ENCODE data around the gene KCNH1.

KCNH1 gene

DNA sequence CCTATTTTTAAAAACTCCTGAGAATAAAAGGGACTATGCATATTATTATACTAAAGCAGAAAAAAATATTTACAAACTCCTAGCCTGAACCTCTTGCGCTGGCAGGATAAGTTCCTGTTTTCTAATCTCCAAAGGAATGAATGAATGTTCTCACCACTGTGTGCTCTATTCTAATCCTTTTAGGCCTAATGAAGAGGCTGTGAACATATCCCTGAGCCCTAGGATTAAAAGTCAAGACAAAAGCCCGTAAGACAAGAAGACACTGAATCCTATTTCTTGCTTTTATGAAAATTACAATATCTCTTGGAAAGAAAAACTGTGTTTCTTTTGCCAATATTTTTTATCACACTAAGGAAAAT is 487.7 kb downstream of the KCNH1 start:
- Histone ChIP-seq H2AK5ac (ENCODE audit: low read length) (no peak overlapping the region), H3K56ac (ENCODE audit: low read length) (no peak overlapping the region), H2BK120ac (ENCODE audit: low read depth, low read length) (no peak overlapping the region), H4K8ac (ENCODE audit: low read depth, low read length) (no peak overlapping the region), H3K27ac (ENCODE audit: low read depth, low read length) (no peak overlapping the region), H2BK15ac (replicated peaks; ENCODE audit: low read depth) (no peak overlapping the region), H3K27me3 (ENCODE audit: insufficient read depth, low read length, poor library complexity) (no peaks in the 10 kb centered on the region), H3K4ac (ENCODE audit: low read depth, low read length) (no peak overlapping the region), H3K9ac (ENCODE audit: low read length) (no peak overlapping the region), H3K36me3 (ENCODE audit: control insufficient read depth, insufficient read depth, low read length) (no peaks in the 10 kb centered on the region), H4K5ac (ENCODE audit: low read length) (no peak overlapping the region), H3K18ac (ENCODE audit: low read length) (no peak overlapping the region), H3K79me2 (ENCODE audit: control insufficient read depth, insufficient read depth, low read length) (no peaks in the 10 kb centered on the region), H3K23ac (ENCODE audit: low read length) (no peak overlapping the region), H3K4me1 (ENCODE audit: control insufficient read depth, low read depth, low read length) (no peaks in the 10 kb centered on the region), H3K4me3 (ENCODE audit: low read length) (no peak overlapping the region), H2BK5ac (ENCODE audit: low read length) (no peak overlapping the region), H3K79me1 (ENCODE audit: low read length) (no peaks in the 10 kb centered on the region), H3K4me2 (ENCODE audit: low read length) (no peak overlapping the region)
- DNase-seq = peak; percentile 53
- no CpG with 5 or more reads among the region's 2 CpGs for WGBS (ENCODE audit: extremely low coverage, insufficient coverage, low lambda C conversion rate)

DNA sequence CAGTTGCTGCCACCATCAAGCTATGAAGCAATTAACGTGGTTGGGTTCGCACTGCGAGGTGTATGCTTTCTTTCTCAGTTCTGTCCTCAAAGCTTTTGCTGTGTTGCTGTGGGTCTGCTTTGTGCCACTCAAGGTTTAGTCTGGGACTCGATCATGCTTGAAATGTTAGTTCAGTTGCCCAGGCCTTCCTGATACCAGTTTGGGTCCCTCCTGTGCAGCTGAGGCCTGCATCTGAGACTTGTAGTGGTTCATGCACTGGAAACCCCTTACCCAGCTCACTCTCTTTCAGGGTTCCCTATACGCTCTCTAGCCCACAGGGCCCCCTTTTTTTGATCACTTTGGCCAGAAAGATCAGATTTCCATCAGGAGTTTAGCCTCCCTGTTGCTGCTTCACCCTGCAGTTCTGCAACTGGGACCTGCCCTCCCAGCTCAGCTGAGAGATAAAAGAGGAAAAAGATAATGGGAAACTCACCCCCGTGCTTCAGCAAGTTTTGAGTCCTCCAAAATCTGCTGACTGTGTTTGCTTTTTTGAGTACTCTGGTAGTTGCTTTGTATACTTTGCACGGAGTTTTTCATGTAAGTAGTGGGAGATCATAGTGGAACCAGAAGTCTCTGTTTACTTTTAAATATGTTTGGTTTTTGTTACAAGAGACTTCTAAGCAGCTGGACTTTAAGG is 488.2 kb downstream of the KCNH1 start:
- Histone ChIP-seq H3K9ac (ENCODE audit: low read length) (no peak overlapping the region), H2BK120ac (ENCODE audit: low read depth, low read length) (no peak overlapping the region), H2AK5ac (ENCODE audit: low read length) (no peak overlapping the region), H3K4me2 (ENCODE audit: low read length) (no peak overlapping the region), H3K79me2 (ENCODE audit: control insufficient read depth, insufficient read depth, low read length) (no peaks in the 10 kb centered on the region), H3K4me1 (ENCODE audit: control insufficient read depth, low read depth, low read length) (no peaks in the 10 kb centered on the region), H3K27ac (ENCODE audit: low read depth, low read length) (no peak overlapping the region), H3K36me3 (ENCODE audit: control insufficient read depth, insufficient read depth, low read length) (no peaks in the 10 kb centered on the region), H3K4ac (ENCODE audit: low read depth, low read length) (peak overlapping the region; percentile 7), H3K4me3 (ENCODE audit: low read length) (no peak overlapping the region), H3K18ac (ENCODE audit: low read length) (no peak overlapping the region), H3K23ac (ENCODE audit: low read length) (no peak overlapping the region), H2BK15ac (replicated peaks; ENCODE audit: low read depth) (no peak overlapping the region), H3K79me1 (ENCODE audit: low read length) (no peaks in the 10 kb centered on the region), H2BK5ac (ENCODE audit: low read length) (no peak overlapping the region), H4K5ac (ENCODE audit: low read length) (no peak overlapping the region), H3K56ac (ENCODE audit: low read length) (no peak overlapping the region), H3K27me3 (ENCODE audit: insufficient read depth, low read length, poor library complexity) (no peaks in the 10 kb centered on the region), H4K8ac (ENCODE audit: low read depth, low read length) (no peak overlapping the region)
- DNase-seq = no peak
- no CpG with 5 or more reads among the region's 7 CpGs for WGBS (ENCODE audit: extremely low coverage, insufficient coverage, low lambda C conversion rate)

DNA sequence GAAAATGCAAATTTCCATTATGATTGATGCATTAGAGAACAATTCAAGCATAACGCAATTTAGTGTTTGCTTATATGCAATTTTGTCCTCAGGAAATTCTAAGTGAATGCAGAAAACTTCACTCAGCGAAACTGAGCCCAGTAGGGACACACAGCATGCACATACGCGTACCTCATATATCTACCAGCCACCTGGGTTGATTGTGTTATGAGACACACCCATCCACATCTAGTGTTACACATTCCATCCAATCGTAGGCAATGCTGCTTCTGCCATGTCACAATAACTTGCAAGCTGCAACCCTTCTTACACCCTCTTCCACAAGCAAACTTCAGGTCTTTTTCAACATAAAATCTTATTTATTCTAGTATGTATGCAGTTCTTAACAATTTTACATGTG is 492.4 kb downstream of the KCNH1 start:
- H2AK5ac ChIP-seq (ENCODE audit: low read length) = no peak overlapping the region
- H4K8ac ChIP-seq (ENCODE audit: low read depth, low read length) = no peak overlapping the region
- no peak overlapping the region for H2BK5ac ChIP-seq (ENCODE audit: low read length)
- no peak for DNase-seq
- H3K56ac ChIP-seq (ENCODE audit: low read length) = no peak overlapping the region
- no peak overlapping the region for H3K4ac ChIP-seq (ENCODE audit: low read depth, low read length)
- no peak overlapping the region for H3K18ac ChIP-seq (ENCODE audit: low read length)
- no peak overlapping the region for H3K4me3 ChIP-seq (ENCODE audit: low read length)
- H3K4me1 ChIP-seq (ENCODE audit: control insufficient read depth, low read depth, low read length) = no peaks in the 10 kb centered on the region
- no peak overlapping the region for H3K9ac ChIP-seq (ENCODE audit: low read length)
- no peak overlapping the region for H2BK15ac ChIP-seq (replicated peaks; ENCODE audit: low read depth)
- H3K27ac ChIP-seq (ENCODE audit: low read depth, low read length) = no peak overlapping the region
- H3K4me2 ChIP-seq (ENCODE audit: low read length) = no peak overlapping the region
- no peaks in the 10 kb centered on the region for H3K79me2 ChIP-seq (ENCODE audit: control insufficient read depth, insufficient read depth, low read length)
- H2BK120ac ChIP-seq (ENCODE audit: low read depth, low read length) = no peak overlapping the region
- no peaks in the 10 kb centered on the region for H3K27me3 ChIP-seq (ENCODE audit: insufficient read depth, low read length, poor library complexity)
- WGBS (ENCODE audit: extremely low coverage, insufficient coverage, low lambda C conversion rate) = no CpG with 5 or more reads among the region's 5 CpGs
- no peaks in the 10 kb centered on the region for H3K79me1 ChIP-seq (ENCODE audit: low read length)
- H4K5ac ChIP-seq (ENCODE audit: low read length) = no peak overlapping the region
- no peaks in the 10 kb centered on the region for H3K36me3 ChIP-seq (ENCODE audit: control insufficient read depth, insufficient read depth, low read length)
- H3K23ac ChIP-seq (ENCODE audit: low read length) = no peak overlapping the region

DNA sequence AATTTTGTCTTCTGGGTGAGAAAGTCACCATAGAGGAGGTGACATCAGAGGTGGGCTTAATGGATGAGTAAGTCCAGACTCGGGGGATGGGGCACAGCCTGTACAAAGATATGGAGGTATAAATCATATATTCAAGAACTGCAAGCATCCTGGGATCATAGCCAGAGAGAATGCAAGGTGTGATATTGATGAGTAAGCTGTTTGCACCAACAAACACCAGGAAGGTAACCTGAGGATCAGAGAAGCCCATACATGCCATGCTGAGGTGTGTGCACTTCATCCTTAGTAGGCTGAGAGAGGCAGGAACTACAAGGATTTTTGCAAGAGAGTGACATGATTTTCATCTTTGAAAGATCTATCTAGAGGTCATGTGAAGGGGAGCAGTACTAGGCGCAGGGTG is 498.8 kb downstream of the KCNH1 start:
- Histone ChIP-seq H3K4me1 (ENCODE audit: control insufficient read depth, low read depth, low read length) (no peaks in the 10 kb centered on the region), H3K18ac (ENCODE audit: low read length) (no peak overlapping the region), H4K8ac (ENCODE audit: low read depth, low read length) (no peak overlapping the region), H3K4me2 (ENCODE audit: low read length) (no peak overlapping the region), H2BK120ac (ENCODE audit: low read depth, low read length) (no peak overlapping the region), H2BK15ac (replicated peaks; ENCODE audit: low read depth) (no peak overlapping the region), H3K79me2 (ENCODE audit: control insufficient read depth, insufficient read depth, low read length) (no peaks in the 10 kb centered on the region), H2BK5ac (ENCODE audit: low read length) (no peak overlapping the region), H3K4me3 (ENCODE audit: low read length) (no peak overlapping the region), H3K27ac (ENCODE audit: low read depth, low read length) (no peak overlapping the region), H3K9ac (ENCODE audit: low read length) (no peak overlapping the region), H3K56ac (ENCODE audit: low read length) (no peak overlapping the region), H4K5ac (ENCODE audit: low read length) (no peak overlapping the region), H2AK5ac (ENCODE audit: low read length) (no peak overlapping the region), H3K79me1 (ENCODE audit: low read length) (no peaks in the 10 kb centered on the region), H3K23ac (ENCODE audit: low read length) (no peak overlapping the region), H3K4ac (ENCODE audit: low read depth, low read length) (no peak overlapping the region), H3K36me3 (ENCODE audit: control insufficient read depth, insufficient read depth, low read length) (no peaks in the 10 kb centered on the region), H3K27me3 (ENCODE audit: insufficient read depth, low read length, poor library complexity) (no peaks in the 10 kb centered on the region)
- no peak for DNase-seq
- WGBS (ENCODE audit: extremely low coverage, insufficient coverage, low lambda C conversion rate) = no CpG with 5 or more reads among the region's 2 CpGs

DNA sequence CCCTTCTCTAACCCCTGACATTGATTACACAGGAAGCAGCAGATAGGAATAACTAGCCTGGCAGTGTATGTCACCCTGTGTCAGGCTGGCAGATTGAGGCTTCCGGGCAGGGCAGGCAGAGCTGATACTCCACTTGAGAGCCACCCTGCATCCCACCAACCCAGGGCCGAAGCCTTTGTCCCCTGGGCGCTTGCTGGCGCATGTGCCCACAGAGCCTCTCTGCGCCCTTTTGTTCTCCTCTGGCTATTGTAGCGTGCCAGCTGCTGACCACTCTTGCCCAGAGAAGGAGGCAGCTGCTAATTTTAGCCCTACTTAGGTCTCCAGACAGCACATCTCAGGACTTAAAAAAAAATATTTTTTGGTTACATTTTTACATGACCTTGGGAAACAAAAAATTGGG is 500.3 kb downstream of the KCNH1 start:
- WGBS (ENCODE audit: extremely low coverage, insufficient coverage, low lambda C conversion rate) = no CpG with 5 or more reads among the region's 6 CpGs
- H3K27me3 ChIP-seq (ENCODE audit: insufficient read depth, low read length, poor library complexity) = no peaks in the 10 kb centered on the region

DNA sequence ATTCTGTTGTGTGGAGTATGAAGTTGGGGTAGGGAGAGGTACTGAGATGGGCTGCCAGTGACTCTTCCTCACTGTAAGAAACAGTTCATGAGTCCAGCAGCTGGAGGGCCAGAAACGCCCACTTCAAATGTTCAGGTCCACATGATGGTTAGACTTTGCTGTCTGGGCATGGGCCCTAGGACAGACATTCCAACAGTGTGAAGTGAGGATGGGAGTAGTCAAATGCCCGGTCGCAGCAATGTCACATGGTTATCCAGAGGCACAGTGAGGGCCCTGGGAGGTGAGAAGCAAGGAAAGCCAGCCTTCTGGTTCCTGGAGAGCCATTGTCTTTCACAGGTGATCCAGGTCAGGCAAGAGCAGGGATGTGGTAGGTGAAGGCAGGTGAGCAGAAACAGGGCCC is 500.8 kb downstream of the KCNH1 start:
- Histone ChIP-seq H3K4ac (ENCODE audit: low read depth, low read length) (no peak overlapping the region), H2BK15ac (replicated peaks; ENCODE audit: low read depth) (no peak overlapping the region), H3K9ac (ENCODE audit: low read length) (no peak overlapping the region), H2BK120ac (ENCODE audit: low read depth, low read length) (no peak overlapping the region), H3K36me3 (ENCODE audit: control insufficient read depth, insufficient read depth, low read length) (no peaks in the 10 kb centered on the region), H3K56ac (ENCODE audit: low read length) (no peak overlapping the region), H3K23ac (ENCODE audit: low read length) (no peak overlapping the region), H4K5ac (ENCODE audit: low read length) (no peak overlapping the region), H3K18ac (ENCODE audit: low read length) (no peak overlapping the region), H3K79me2 (ENCODE audit: control insufficient read depth, insufficient read depth, low read length) (no peaks in the 10 kb centered on the region), H3K4me2 (ENCODE audit: low read length) (no peak overlapping the region), H2AK5ac (ENCODE audit: low read length) (no peak overlapping the region), H4K8ac (ENCODE audit: low read depth, low read length) (no peak overlapping the region), H3K27me3 (ENCODE audit: insufficient read depth, low read length, poor library complexity) (no peaks in the 10 kb centered on the region), H3K4me1 (ENCODE audit: control insufficient read depth, low read depth, low read length) (no peaks in the 10 kb centered on the region), H2BK5ac (ENCODE audit: low read length) (no peak overlapping the region), H3K4me3 (ENCODE audit: low read length) (no peak overlapping the region), H3K27ac (ENCODE audit: low read depth, low read length) (no peak overlapping the region), H3K79me1 (ENCODE audit: low read length) (no peaks in the 10 kb centered on the region)
- no peak for DNase-seq
- no CpG with 5 or more reads among the region's 3 CpGs for WGBS (ENCODE audit: extremely low coverage, insufficient coverage, low lambda C conversion rate)

More for the DNA sequence above, 500.3 kb downstream of the KCNH1 start:
- Histone ChIP-seq H3K18ac (ENCODE audit: low read length) (no peak overlapping the region), H3K9ac (ENCODE audit: low read length) (no peak overlapping the region), H4K8ac (ENCODE audit: low read depth, low read length) (no peak overlapping the region), H3K27ac (ENCODE audit: low read depth, low read length) (no peak overlapping the region), H3K23ac (ENCODE audit: low read length) (no peak overlapping the region), H2BK120ac (ENCODE audit: low read depth, low read length) (no peak overlapping the region), H3K79me1 (ENCODE audit: low read length) (no peaks in the 10 kb centered on the region), H2BK5ac (ENCODE audit: low read length) (no peak overlapping the region), H3K56ac (ENCODE audit: low read length) (no peak overlapping the region), H4K5ac (ENCODE audit: low read length) (no peak overlapping the region), H2BK15ac (replicated peaks; ENCODE audit: low read depth) (no peak overlapping the region), H3K4ac (ENCODE audit: low read depth, low read length) (no peak overlapping the region), H3K79me2 (ENCODE audit: control insufficient read depth, insufficient read depth, low read length) (no peaks in the 10 kb centered on the region), H2AK5ac (ENCODE audit: low read length) (no peak overlapping the region), H3K4me3 (ENCODE audit: low read length) (no peak overlapping the region), H3K4me2 (ENCODE audit: low read length) (no peak overlapping the region), H3K4me1 (ENCODE audit: control insufficient read depth, low read depth, low read length) (no peaks in the 10 kb centered on the region), H3K36me3 (ENCODE audit: control insufficient read depth, insufficient read depth, low read length) (no peaks in the 10 kb centered on the region)
- DNase-seq = no peak

All from mesendoderm (in vitro differentiated cells).